Kidney (tissue), 14 donors: Measurements from ENCODE around the gene ZNF292. TPM values are rescaled to one million over a fixed set of nuclear protein-coding genes. Genes with fewer than 3 reads are reported as not detected.

Experiments
- DNase-seq, 5 donors: peaks; one replicate each; pipeline ENCODE4 v3.0.0-alpha.2; 2013 to 2020
- FAIRE-seq: peaks from 2 replicates; lab custom pipeline; 2012; peaks lifted over from hg19 to GRCh38; lab: Jason Lieb, UNC
- H3K27ac ChIP-seq, 2 donors: one replicate each; pipeline ENCODE4 v1.7.0; 2013; ENCODE audit warnings: low read depth in 2 of 2, low read length in 2 of 2, inconsistent platforms in 1 of 2
- H3K27me3 ChIP-seq: one replicate; pipeline ENCODE4 v1.7.1; 2013; ENCODE audit warnings: low read length, inconsistent platforms; ENCODE audit not compliant: control insufficient read depth, insufficient read depth
- H3K36me3 ChIP-seq, 3 donors: one replicate each; pipeline versions ENCODE4 v1.7.0 to v1.7.1; 2013; ENCODE audit warnings: low read length in 3 of 3, control low read depth in 1 of 3, inconsistent platforms in 1 of 3; ENCODE audit not compliant: insufficient read depth in 3 of 3, control insufficient read depth in 2 of 3
- H3K4me1 ChIP-seq, 3 donors: one replicate each; pipeline versions ENCODE4 v1.7.0 to v1.7.1; 2013; ENCODE audit warnings: low read length in 3 of 3, inconsistent platforms in 1 of 3, low read depth in 1 of 3; ENCODE audit not compliant: control insufficient read depth in 2 of 3, insufficient read depth in 2 of 3
- H3K4me3 ChIP-seq, 3 donors: one replicate each; pipeline versions ENCODE4 v1.7.0 to v1.8.1; 2013; ENCODE audit warnings: low read length in 3 of 3, control low read depth in 1 of 3, inconsistent platforms in 1 of 3
- H3K9ac ChIP-seq, 3 donors: one replicate each; pipeline versions ENCODE4 v1.7.0 to v1.7.1; 2013; ENCODE audit warnings: low read length in 3 of 3, control low read depth in 1 of 3, inconsistent platforms in 1 of 3
- H3K9me3 ChIP-seq, 3 donors: one replicate each; pipeline versions ENCODE4 v1.7.0 to v1.7.1; 2013; ENCODE audit warnings: low read length in 3 of 3, control low read depth in 1 of 3, inconsistent platforms in 1 of 3; ENCODE audit not compliant: control insufficient read depth in 2 of 3, insufficient read depth in 1 of 3
- intact Hi-C: fragments of 100-400 bp; cut with DNase I; formaldehyde crosslinking; loops from one replicate; pipeline ENCODE4 v1.11.1; 2022
- polyA plus RNA-seq: library from polyadenylated mRNA; stranded (reverse); fragments of 350-450 nt; fragmentation: Illumina TruSeq; extraction: RNeasy Lipid Tissue Mini Kit (QIAGEN cat#74804); gene quantifications from one replicate; pipeline ENCODE4 v1.2.3, GENCODE V29; 2014; ENCODE audit warnings: low read depth, low replicate concordance; ENCODE audit not compliant: insufficient read depth
- total RNA-seq: library from RNA; stranded (reverse); fragmentation: NEBNext Ultra II Directional; extraction: Animal tissue kit (Norgen Biotek cat#: 25700); gene quantifications from one replicate; pipeline ENCODE4 v1.2.1, GENCODE V29; 2021
- TF ChIP-seq, protein P1 (sequence below): IDR thresholded peaks from 3 replicates; pipeline ENCODE4 v1.5.1; 2012; ENCODE audit warnings: mild to moderate bottlenecking, moderate library complexity, borderline replicate concordance; ENCODE audit not compliant: insufficient read depth; ENCODE audit errors: extremely low read depth
- donor health status: control.
- donor health status: control.
- donor health status: control.
- donor health status: control.
- donor health status: control.
- donor health status: DM: yes; HTN: yes; CAD: no.
- donor health status: Normal renal cell carcinoma (clear cell type).

The ZNF292 gene
- total and polyA plus RNA-seq, 2 donors from 2014 or later, result 3.4 to 52.3 TPM

DNA sequence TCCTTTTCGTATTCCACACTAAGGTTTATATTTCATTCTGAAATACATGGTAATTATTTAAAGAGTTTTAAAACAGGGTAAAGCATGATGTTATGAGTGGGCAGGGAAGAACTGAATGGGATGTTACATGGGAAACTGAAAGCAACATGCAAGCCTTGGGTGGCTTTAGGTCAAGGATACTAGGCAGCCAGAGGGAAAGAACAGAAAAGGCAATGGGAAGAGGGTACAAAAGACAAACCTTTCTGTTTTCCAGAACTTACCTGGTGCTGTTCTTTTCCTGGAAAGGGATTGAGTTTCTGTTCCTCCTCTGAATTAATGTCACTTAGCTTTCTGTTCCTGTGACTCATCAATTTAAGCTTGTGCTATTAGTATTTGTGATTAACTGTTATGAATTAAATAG, 95.9 kb downstream of the ZNF292 start:
- TF ChIP-seq, protein P1, sequence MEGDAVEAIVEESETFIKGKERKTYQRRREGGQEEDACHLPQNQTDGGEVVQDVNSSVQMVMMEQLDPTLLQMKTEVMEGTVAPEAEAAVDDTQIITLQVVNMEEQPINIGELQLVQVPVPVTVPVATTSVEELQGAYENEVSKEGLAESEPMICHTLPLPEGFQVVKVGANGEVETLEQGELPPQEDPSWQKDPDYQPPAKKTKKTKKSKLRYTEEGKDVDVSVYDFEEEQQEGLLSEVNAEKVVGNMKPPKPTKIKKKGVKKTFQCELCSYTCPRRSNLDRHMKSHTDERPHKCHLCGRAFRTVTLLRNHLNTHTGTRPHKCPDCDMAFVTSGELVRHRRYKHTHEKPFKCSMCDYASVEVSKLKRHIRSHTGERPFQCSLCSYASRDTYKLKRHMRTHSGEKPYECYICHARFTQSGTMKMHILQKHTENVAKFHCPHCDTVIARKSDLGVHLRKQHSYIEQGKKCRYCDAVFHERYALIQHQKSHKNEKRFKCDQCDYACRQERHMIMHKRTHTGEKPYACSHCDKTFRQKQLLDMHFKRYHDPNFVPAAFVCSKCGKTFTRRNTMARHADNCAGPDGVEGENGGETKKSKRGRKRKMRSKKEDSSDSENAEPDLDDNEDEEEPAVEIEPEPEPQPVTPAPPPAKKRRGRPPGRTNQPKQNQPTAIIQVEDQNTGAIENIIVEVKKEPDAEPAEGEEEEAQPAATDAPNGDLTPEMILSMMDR, result no peak
- Histone ChIP-seq H3K36me3 (peaks cover 14 to 36% (median 16%) of the 10 kb centered on the region in 3 donors), H3K27me3 (no peaks in the 10 kb centered on the region), H3K9me3 (no peaks in the 10 kb centered on the region), H3K27ac (no peak overlapping the region), H3K4me1 (no peaks in the 10 kb centered on the region), H3K9ac (no peak overlapping the region), H3K4me3 (no peak overlapping the region)
- FAIRE-seq (no peak), DNase-seq (no peak)
- intact Hi-C loops, result no loop called here

DNA sequence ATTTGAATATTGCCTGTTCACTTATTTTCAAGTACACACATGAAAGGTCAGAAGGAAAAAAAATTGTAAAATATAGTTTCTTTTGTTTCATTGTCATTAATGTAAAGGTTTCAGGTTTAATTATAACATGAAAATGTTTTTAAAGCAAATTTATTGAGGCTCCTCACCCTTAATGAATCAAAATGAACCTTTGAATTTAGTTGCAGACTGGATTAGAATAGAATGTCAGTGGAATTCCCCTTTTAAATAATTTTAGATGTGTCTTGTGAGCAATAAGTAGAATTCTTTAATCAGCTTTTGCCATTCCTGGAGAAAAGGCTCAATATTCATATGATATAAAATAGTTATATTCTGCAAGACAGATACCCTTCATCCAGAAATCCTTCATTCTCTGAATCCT, 96.4 kb downstream of the ZNF292 start:
- H3K4me3 ChIP-seq, result no peak overlapping the region
- TF ChIP-seq, protein P1, result no peak
- no peaks in the 10 kb centered on the region for H3K27me3 ChIP-seq
- no peak for FAIRE-seq
- H3K9ac ChIP-seq, result no peak overlapping the region
- H3K9me3 ChIP-seq, result no peaks in the 10 kb centered on the region
- intact Hi-C loops, result no loop called here
- DNase-seq, result no peak
- H3K36me3 ChIP-seq, result peaks cover 14 to 35% (median 17%) of the 10 kb centered on the region in 3 donors
- no peaks in the 10 kb centered on the region for H3K4me1 ChIP-seq
- H3K27ac ChIP-seq, result no peak overlapping the region

DNA sequence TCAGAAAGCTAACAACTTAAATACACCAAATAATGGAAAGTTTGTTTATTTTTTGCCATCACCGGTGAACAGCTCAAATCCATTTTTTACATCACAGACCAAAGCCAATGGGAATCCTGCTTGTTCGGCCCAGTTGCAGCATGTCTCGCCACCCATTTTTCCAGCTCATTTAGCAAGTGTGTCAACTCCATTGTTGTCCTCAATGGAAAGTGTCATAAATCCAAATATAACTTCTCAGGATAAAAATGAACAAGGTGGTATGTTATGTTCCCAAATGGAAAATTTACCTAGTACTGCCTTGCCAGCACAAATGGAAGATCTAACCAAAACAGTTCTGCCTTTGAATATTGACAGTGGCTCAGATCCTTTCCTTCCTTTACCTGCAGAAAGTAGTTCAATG, 101.7 kb downstream of the ZNF292 start:
- Histone ChIP-seq H3K4me1 (no peaks in the 10 kb centered on the region), H3K9me3 (no peaks in the 10 kb centered on the region), H3K4me3 (no peak overlapping the region), H3K27me3 (no peaks in the 10 kb centered on the region), H3K27ac (no peak overlapping the region), H3K36me3 (peaks cover 19 to 21% (median 21%) of the 10 kb centered on the region in 3 donors), H3K9ac (no peak overlapping the region)
- intact Hi-C loops, result no loop called here
- DNase-seq (no peak), FAIRE-seq (no peak)
- TF ChIP-seq, protein P1, result no peak

DNA sequence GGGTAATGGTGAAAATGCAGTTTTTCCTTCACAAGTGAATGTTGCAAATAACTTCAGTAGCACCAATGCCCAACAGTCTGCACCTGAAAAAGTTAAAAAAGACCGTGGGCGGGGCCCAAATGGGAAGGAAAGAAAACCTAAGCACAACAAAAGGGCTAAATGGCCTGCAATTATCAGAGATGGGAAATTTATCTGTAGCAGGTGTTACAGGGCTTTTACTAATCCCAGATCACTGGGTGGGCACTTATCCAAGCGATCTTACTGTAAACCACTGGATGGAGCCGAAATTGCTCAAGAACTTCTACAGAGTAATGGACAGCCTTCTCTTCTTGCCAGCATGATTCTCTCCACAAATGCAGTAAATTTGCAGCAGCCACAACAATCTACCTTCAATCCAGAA, 102.2 kb downstream of the ZNF292 start:
- H3K4me3 ChIP-seq, result no peak overlapping the region
- intact Hi-C loops, result no loop called here
- no peak for FAIRE-seq
- H3K9ac ChIP-seq, result no peak overlapping the region
- H3K36me3 ChIP-seq, result peaks cover 19 to 21% (median 21%) of the 10 kb centered on the region in 3 donors
- H3K27ac ChIP-seq, result no peak overlapping the region
- H3K9me3 ChIP-seq, result no peaks in the 10 kb centered on the region
- no peaks in the 10 kb centered on the region for H3K4me1 ChIP-seq
- H3K27me3 ChIP-seq, result no peaks in the 10 kb centered on the region
- TF ChIP-seq, protein P1, result no peak
- no peak for DNase-seq
